Measurements from ENCODE around the gene FOXF1.

Gene FOXF1

DNA sequence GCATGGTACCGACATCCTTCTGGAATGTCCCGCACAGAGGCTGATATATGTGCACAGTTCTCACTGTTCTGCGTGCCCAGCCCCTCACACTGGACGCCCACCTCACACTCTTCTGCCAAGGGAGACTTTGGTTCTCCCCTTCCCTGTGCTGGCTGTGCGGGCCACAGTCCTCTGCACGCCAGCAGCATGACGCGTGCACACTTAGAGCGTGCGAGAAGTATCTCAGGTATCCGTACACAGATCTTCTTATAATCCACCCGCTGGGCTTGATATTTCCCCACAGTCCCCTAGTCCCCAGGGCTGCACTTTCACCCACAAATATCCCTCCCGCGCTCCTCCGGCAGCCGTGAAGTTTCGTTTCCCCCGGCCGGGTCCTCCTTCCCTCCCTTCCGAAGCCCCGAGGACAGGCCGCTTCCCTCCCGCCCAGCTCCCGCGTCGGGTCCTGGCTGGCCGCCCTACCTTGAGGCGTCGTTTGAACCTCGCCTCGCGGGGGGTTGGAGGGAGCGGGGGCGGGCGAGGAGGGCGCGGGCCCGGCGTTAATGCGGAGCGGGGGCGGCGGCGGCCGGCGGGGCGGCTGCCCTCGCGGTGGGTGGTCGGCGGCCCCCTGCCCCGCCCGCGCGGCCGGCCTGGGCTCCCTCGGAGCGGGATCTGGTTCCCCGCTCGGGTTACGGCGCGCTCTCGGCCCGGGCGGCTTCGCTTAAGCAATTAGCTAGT lies 5.0 kb upstream of the FOXF1 start:
- DNase-seq: no peak

DNA sequence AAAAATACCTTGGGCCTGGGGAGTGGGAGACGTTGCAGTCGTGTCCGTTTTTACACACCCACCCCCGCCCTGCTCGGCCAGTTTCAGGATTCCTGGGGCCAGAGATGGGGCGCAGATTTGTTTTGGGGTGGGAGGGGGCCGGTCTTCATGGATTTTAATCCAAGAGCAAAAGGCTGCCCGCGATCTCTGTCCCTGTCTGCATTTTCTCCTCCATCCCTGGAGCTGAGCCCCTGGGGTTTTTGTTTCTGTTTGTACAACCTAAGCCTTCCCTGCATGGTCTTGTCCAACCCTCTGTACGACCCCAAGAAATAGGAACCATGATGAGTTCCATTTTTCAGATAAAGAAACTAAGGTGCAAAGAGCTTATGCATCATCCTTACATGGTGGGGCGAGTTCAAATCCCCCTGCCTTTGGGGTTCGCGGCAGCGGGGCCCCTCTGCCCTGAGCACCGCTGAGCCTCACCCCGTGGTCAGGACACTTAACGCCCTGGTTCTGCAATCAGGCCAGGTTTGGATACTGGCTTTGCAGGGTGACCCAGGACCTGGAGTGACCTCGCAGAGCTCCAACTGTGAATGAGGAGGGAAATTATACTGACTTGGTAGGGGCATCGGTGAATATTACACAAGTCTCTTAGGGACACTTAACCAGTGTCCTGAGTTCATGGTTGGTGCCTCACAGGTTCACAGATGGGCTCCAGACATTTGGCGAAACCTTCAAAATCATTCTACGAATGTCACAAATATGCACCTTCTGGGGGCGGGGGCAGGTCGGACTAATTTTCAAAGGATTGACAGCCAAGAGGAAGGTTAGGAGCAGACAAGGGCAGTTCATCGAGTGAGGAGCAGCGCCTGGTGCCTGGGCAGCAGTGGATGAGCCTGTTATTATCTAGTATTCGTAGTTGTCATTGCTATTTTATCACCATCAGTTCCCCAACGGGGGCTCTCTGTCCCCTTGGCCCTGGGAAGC lies 4.1 kb upstream of the FOXF1 start:
- no peak for DNase-seq

GRCh38 chr16:86507173-86508027 lies 2.9 kb upstream of the FOXF1 start:
- no peak for DNase-seq

DNA sequence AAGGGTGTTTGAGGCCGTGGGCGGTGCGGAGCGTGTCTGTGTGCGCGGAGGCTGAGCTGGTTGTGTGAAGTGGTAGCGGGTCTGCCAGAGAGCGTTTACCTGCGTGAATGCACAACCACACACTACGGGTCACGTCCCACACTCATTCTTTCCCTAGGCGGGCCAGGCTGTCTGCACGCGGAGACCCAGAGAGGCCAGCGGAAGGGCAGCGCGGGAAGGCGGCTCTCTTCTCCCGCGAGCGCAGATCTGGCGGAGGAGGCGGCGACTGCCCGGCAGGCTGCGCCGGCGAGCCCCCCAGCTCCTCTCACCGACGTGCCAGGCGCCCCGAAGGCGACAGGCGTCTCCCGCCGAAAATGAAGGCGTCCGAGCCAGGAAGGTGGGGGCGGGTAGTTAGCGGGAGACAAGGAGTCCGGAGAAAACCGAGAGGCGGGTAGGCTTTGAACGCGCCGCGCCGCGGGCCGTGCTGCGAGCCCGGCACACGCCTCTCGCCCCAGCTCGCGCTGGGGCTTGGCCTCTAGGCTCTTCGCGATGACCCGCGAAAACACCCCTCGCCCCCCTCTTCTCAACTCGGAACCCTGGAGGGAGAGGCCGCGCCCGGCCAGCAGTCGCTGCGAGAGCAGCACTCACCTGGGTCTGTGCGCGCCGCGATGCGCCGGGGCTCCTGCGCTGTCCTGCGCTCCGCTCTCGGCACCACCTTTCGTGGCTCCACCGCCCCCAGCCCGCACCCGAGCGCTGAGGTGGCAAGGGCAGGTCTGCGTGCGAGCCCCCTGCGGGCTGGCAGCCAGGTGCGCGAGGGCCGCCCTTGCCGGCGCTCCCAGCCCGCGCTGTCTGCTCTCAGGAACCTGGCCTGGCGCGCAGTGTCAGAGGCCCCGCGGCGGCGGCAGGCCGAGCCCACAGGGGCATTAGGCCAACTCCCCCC lies 2.0 kb upstream of the FOXF1 start:
- no peak for DNase-seq

- no peak for DNase-seq
These were observed 1.2 kb upstream of the FOXF1 start for GRCh38 chr16:86508947-86509758.

DNA sequence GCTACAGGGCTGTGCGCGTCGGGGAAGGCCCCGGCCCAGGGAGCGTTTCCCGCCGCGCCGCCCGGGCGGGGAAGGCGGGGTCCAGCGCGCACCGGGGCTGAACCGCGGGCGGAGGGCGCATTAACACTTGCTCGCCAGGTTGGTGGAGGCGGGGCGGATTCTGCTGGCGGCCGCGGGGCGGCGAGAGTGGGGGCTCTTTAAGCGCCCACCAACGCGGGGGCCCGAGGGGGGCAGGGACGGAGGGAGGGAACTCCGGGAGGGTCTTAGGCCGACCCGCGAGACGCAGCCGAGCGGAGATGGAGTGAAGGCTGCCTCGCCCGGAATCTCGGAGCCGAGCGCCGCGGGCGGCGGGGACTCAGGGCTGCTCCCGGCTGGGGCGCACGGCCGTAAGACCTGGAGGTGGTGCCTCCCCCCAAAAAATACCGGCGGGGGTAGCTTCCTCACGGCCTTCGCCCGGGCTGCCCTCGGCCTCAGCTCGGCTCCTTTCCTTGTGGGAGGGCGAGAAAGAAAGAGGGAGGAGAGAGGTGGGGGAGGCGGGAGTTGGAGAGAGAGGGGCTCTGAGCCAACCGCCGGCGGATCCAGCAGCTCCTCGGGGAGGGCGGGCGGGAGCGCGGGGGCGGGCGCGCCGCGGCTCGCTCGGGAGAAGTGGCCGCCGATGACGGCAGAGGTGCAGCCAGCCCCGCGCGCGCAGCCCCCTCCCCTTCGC lies 415 bp upstream of the FOXF1 start:
- no peak for DNase-seq

DNA sequence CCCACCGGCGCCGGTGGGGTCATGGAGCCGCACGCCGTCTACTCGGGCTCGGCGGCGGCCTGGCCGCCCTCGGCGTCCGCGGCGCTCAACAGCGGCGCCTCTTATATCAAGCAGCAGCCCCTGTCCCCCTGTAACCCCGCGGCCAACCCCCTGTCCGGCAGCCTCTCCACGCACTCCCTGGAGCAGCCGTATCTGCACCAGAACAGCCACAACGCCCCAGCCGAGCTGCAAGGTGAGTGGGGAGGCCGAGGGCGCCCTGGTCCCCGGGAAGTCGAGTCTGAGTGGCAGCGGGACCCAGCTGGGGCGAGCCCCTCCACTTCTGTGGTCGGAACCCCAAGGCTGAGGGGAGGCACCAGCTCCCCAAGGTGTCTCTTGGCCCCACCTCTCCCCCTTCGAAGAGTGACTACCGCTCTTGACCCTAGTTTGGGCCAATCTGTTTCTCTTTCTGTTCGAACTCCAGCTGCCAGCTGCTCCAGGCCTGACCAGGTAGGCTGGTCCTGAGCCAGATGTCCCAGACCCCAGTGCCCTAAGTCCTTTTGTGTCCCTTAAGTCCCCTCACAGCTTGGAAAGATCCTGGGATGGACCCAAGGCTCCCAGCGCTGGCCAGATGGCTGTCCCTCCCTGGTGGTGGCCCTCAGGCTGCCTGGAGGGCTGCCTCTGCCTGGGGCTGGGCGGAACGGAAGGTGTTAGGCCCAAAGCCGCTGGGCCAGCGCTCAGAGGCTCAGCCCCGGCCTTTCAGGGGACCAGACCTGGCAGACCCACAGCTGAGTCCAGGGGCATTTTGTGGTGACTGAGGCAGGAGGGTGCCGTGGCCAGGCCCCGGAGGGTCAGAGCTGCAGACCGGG lies 1.2 kb downstream of the FOXF1 start:
- DNase-seq: no peak

DNA sequence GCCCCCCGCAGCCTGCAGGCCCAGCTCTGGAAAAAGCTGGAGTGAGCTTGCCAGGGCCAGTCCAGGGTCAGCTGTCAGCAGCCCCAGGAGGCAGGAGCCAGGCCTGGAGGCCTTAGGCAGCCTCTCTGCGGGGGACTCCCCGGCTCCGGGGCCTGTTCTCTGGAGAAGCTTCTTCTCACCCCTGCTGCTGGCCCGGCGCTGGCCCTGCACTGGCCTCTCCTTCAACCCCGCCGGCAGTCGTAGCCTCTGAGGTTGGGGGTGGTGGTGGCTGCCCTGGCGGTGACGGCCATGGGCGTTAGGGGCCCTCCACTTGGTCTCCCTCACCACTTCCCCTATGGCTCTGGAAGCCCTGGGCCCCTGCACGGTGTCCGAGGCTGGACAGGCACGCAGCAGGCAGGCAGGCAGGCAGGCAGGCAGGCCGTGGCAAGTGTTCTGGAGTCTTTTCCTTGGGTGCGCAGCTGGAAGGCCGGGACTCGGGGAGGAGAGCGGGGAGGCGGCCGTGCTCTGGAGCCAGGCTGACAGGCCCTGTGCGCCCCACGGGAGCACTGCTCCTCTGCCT lies 2.1 kb downstream of the FOXF1 start:
- DNase-seq: no peak

- no peak for DNase-seq
These were observed 2.6 kb downstream of the FOXF1 start for GRCh38 chr16:86512860-86513470.

DNA sequence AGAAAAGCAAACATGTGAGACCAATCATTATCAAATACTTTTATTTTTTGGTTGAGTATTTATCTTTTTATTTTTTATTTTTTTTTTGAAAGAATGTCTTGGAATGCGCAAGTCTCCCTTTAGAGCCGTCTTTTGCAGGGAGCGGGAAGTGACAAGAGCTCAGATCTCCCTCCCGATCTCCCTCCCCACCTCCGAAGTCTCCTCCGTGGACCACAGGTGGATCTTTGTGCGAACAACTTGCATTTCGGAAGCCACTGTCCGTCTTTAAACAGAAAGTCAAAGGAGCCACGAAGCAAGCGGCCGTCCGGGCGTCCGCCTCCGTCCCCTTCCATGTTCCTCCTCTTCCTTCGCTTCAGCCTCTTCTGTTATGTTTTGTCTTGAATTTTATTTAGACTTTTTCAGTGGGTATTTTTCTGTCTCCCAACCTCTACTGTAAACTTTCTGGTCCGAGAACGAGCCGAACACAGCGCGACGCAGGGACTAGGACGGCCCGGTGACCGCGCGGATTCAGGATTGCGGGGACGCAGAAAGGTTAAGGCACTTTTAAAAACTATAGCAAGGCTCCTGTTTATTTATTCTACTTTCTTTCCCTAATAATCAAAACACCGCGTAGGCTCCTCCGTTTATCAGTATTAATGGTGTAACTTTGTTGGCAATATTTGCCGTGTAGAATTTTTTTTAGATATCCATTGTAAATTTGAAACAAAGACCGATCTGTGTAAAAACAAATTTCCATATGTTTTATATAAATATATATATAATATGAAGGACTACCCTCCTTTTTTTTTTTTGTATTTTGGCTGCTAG lies 3.3 kb downstream of the FOXF1 start:
- DNase-seq: no peak

- no peak for DNase-seq
These were observed 4.4 kb downstream of the FOXF1 start for GRCh38 chr16:86514481-86515376.

DNA sequence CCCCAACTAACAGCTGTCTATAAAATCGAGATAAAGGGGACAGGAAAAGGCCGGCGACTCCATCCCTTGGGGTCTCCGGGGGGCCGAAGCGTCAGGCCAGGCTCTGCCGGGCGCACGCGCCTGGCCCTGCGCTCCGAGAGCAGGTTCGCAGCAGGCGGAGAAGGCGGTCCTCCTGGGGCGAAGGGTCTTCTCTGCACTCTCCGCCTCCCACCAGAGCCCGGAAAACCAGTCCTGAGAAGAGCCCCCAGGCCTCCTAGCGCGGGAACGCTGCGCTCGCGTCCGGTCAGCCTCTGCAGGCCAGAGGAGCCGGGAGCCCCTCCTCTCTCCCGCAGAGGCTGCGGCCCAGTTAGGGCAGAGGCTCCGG lies 5.1 kb downstream of the FOXF1 start:
- DNase-seq: no peak

GRCh38 chr16:86515777-86516622 lies 5.7 kb downstream of the FOXF1 start:
- DNase-seq: no peak

DNA sequence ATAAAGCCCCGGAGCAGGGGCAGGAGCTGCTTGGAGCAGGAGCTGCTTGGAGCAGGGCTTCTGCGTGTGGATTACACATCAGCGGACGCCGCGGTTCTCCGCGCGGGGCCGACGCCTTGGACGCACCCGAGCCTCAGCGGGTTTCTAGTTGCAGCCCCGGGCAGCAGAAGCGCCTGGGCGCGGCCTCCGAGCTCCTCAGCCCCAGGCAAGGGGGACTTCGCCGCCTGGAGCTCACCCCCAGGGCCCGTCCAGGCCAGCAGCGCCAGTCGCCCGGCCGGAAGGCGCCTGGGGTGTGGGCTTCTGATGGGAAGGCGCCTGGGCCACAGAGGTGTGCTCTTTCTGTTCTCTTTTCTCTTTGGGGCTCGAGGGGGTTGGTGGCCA lies 6.3 kb downstream of the FOXF1 start:
- DNase-seq: no peak

DNA sequence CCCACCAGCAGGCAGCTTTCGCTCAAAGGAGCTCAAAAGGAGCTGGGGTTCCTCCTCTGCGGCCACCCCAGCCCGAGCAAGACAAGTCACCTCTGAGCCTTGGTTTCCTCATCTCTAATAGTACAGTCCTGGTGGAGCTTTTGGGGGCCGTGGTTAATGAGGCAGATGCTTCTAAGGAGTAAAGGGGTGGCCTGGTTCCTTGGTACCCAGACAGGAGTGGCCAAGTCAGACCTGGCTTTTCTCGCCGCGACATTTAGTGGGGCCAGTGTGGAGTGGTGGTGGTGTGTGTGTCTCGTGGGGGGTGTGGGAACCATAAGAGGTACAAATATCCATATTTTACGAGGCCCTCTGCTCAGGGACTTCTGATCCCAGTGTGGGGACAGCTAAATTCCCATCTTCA lies 6.7 kb downstream of the FOXF1 start:
- no peak for DNase-seq
